Measurements from ENCODE around the gene CFAP46.

GRCh38 chr10:132881186-132881920, 61.0 kb downstream of the CFAP46 start:
- TF ChIP-seq CTCF (conservative IDR thresholded peaks at IDR 0.05 in 1 of 2, IDR thresholded peaks at IDR 0.05 in 1 of 2; ENCODE audit: extremely low read depth in 1 of 2, insufficient read depth in 1 of 2, low read depth in 1 of 2, low read length in 2 of 2) (no peak), EZH2 (IDR thresholded peaks at IDR 0.05; ENCODE audit: borderline replicate concordance, low read length) (no peak)
